Activated CD8-positive, alpha-beta T cell treated with anti-CD3 and anti-CD28 coated beads, Interleukin-2, amount 10 ng/mL, durations not matched to agents 7 days and 5 days (primary cell): ENCODE measurements around the gene MORN5. TPM values are rescaled to one million over a fixed set of nuclear protein-coding genes. Genes with fewer than 3 reads are reported as not detected.

Experiments
- ATAC-seq: fragments of 150-1000 bp; cut with Tn5 transposase; one replicate; pipeline ENCODE4 v1.10.0; 2021; ENCODE audit warnings: moderate library complexity
- CTCF ChIA-PET: fragments of 350-600 bp; sonication (Branson Sonifier 250); formaldehyde crosslinking; loops from one replicate; lab custom pipeline; 2021; ENCODE audit warnings: antibody characterized with exemption; lab: Charles Lee
- POLR2A ChIA-PET: fragments of 350-600 bp; sonication (Branson Sonifier 250); formaldehyde crosslinking; loops from one replicate; lab custom pipeline; 2021; ENCODE audit warnings: antibody characterized with exemption; lab: Charles Lee
- DNase-seq: peaks from one replicate; pipeline ENCODE4 v3.0.0-alpha.2; 2020
- H3K27ac Mint-ChIP-seq: one replicate; pipeline ENCODE4 v1.8.0; 2021; ENCODE audit warnings: mild to moderate bottlenecking, mixed read lengths
- H3K27me3 Mint-ChIP-seq: one replicate; pipeline ENCODE4 v1.8.0; 2021; ENCODE audit warnings: low read depth, mixed read lengths
- H3K36me3 Mint-ChIP-seq: one replicate; pipeline ENCODE4 v1.8.0; 2021; ENCODE audit warnings: low read depth, mixed read lengths
- H3K4me1 Mint-ChIP-seq: one replicate; pipeline ENCODE4 v1.8.0; 2021; ENCODE audit warnings: low read depth, mixed read lengths
- H3K4me3 Mint-ChIP-seq: one replicate; pipeline ENCODE4 v1.8.0; 2021; ENCODE audit warnings: mild to moderate bottlenecking, mixed read lengths
- H3K9me3 Mint-ChIP-seq: one replicate; pipeline ENCODE4 v1.8.0; 2022; ENCODE audit warnings: mixed read lengths; ENCODE audit not compliant: insufficient read depth
- total RNA-seq, 2 experiments: library from RNA; stranded (reverse); gene quantifications; one replicate each; pipeline ENCODE4 v1.2.3, GENCODE V29; 2021

Gene MORN5
- total RNA-seq, 2 experiments from 2014 or later = not detected

DNA sequence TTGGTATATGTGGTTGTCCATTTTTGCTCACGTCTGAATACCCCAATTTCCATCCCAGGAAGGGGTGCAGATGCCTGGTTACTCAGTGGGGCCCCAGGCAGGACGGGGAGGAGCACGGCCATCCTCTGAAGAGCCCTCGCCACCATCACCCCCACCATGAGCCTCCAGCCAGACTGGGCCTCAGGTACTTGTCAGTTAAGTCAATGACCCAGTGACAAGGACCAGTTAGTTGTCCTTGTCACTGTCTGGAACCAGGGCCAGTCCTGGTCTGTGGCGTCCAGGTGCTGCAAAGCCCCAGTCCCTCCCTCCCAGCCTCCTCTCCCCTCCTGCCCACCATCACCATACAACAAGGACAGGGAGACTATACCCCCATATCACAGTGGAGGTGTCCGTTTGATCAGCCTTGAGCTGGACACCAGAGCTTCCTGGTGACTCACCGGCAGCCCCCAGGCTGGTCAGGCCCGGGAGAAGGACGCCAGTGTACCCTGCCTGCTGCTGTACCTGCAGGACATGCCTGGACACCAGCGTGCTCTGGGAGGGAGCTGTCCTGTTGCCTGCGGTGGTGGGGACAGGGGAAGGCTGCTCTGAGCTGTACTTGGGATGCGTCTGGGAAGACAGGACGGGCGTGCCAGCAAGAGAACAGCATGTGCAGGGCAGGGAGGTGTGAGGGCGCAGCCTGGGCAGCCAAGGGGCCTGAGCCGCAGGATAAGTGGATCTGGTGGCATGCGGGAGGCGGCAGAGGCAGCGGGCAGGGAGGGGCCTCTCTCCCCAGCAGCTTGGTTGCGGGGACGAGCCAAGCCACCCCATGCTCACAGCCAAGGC, 34.0 kb upstream of the MORN5 start:
- H3K9me3 Mint-ChIP-seq = no peaks in the 10 kb centered on the region
- no peak for ATAC-seq

DNA sequence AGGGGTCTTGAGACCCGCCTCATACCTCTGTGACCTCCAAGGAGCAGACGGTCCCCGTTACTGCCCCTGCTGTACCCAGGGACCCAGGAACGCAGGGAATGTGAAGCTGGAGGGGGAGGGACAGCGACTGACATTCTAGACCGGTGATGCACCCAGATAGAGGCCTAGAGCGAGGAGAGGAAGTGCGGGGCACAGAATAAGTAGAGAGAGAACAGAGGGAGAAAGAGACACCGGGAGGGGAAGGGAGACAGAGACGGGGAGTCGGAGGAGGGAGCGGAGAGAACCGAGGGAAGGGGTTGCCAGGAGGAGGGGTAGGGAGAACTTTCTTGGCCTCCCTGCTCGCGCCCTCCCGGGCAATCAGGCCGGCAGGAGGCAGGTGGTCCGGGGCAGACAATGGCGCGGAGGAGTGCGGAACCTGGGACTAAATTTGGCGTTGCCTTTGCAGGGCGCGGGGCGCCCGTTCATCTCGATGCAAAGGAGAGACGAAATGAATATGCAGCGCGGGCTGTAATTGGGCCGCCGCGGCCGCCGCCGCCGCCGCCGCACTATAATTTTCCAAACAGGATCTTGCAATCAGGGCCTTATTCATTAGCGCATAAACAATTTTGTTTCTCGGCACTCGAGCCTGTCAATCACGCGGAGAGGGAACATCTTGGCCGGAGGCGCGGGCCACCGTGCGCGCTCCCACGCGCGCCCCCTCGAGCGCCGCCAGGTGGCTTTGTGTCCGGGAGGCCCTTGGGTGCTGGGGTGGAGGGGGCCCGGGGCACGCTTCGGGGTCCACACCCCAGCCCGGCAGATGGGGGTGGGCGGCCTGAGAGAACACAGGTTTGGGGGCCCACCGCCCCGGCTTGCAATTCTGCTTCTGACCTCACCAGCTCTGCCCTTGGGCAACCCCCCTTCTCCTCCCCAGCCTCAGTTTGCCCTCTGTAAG, 33.1 kb upstream of the MORN5 start:
- Mint-ChIP-seq H3K4me1 (peaks cover 22% of the 10 kb centered on the region), H3K4me3 (peak overlapping the region; percentile 54), H3K36me3 (no peaks in the 10 kb centered on the region), H3K27me3 (peaks cover 30% of the 10 kb centered on the region), H3K9me3 (no peaks in the 10 kb centered on the region), H3K27ac (no peak overlapping the region)
- ChIA-PET POLR2A (interaction anchor here (0.6 to 0.9 kb wide), 2 partner anchors 138 to 588 kb away, joined by 3 read pairs; partner anchors contain the start of genes MRRF and RBM18), CTCF (interaction anchor here (0.6 to 11.2 kb wide), 14 partner anchors 8 to 705 kb away, joined by 3 to 254 read pairs (median 10); partner anchors contain the start of genes MORN5 and NDUFA8)
- DNase-seq (no peak), ATAC-seq (no peak)

More for the DNA sequence above, 34.0 kb upstream of the MORN5 start:
- Mint-ChIP-seq H3K4me1 (peaks cover 22% of the 10 kb centered on the region), H3K27me3 (peaks cover 30% of the 10 kb centered on the region), H3K36me3 (no peaks in the 10 kb centered on the region), H3K27ac (no peak overlapping the region), H3K4me3 (no peak overlapping the region)
- CTCF ChIA-PET = interaction anchor here (0.6 to 11.2 kb wide), 27 partner anchors 9 to 706 kb away, joined by 3 to 254 read pairs (median 5); partner anchors contain the start of genes MORN5 and NDUFA8
- DNase-seq = no peak
- POLR2A ChIA-PET = interaction anchor here (0.6 to 0.9 kb wide), 2 partner anchors 139 to 587 kb away, joined by 3 read pairs; partner anchors contain the start of genes MRRF and RBM18

DNA sequence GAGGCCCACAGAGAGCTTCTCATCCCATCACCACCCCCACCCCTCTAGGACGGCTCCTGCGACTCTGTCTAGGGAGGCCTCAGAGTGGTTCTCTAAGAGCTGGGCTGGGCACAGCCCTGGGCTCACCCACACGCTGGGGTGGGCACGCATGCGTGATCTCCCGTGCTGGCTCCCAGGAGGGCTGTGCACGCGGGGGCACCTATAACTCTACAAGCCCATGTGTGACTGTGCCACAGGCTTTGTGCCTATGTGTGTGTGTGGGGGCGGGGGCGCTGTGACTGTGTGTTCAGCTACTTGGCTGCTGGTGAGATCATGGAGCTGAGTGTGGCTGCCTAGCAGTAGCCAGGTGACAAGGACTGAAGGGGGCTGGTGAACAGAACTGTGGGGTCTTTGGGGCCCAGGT, 32.3 kb upstream of the MORN5 start:
- DNase-seq = no peak
- Mint-ChIP-seq H3K27me3 (peaks cover 33% of the 10 kb centered on the region), H3K4me1 (peaks cover 22% of the 10 kb centered on the region), H3K27ac (no peak overlapping the region), H3K4me3 (no peak overlapping the region), H3K9me3 (no peaks in the 10 kb centered on the region), H3K36me3 (no peaks in the 10 kb centered on the region)
- no peak for ATAC-seq
- POLR2A ChIA-PET = no interaction called here
- CTCF ChIA-PET = interaction anchor here (1.1 to 11.2 kb wide), 3 partner anchors 28 to 221 kb away, joined by 3 to 241 read pairs (median 4); no protein-coding TSS in a partner anchor

DNA sequence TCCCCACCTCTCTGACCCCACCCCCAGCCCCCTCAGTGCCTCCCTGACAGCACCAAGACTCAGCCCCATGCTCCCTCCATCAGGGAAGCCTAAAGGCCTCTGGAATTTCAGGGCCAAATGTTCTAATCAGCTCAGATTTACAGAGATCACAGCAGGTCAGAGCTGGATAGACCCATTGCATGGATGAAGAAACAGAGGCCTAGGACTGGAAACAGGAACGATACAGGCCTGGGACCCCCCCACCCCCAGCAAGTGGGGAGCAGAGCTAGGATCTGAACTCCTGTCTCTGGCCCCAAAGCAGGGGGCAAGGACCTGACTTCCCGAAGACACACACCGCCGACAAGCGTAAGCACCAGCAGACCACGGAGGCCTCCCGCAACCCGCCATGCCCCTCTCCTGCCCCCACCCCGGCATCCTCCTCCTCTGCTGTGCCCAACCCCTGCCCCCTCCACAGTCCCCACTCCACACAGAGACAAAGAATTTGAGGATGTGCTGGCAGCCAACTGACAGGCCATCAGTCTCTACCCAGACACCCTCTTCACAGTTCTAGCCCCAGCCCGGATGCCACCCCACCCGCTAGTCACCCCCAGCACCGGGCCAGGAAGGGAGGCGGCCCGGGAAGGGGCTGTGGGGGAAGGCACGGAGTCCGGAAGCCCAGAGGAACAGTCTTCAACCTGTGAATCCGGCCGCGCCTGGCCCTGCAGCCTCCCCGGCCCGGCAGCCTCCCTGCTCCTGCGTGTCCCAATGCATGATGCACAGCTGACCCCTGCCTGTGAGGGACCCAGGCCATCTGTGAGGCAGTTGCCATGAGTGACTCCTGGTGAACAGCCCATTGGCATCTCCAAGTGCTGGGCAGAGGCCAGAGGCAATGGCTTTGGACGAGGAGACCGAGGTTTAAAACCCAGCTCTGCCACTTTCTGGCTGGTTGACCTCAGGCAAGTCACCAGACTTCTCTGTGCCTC, 31.4 kb upstream of the MORN5 start:
- ChIA-PET POLR2A (no interaction called here), CTCF (interaction anchor here (1.1 to 11.2 kb wide), 6 partner anchors 19 to 220 kb away, joined by 3 to 241 read pairs (median 4); no protein-coding TSS in a partner anchor)
- H3K4me3 Mint-ChIP-seq = no peak overlapping the region
- no peaks in the 10 kb centered on the region for H3K9me3 Mint-ChIP-seq
- DNase-seq = no peak
- no peaks in the 10 kb centered on the region for H3K36me3 Mint-ChIP-seq
- peaks cover 33% of the 10 kb centered on the region for H3K27me3 Mint-ChIP-seq
- H3K27ac Mint-ChIP-seq = no peak overlapping the region
- peaks cover 17% of the 10 kb centered on the region for H3K4me1 Mint-ChIP-seq
- no peak for ATAC-seq

DNA sequence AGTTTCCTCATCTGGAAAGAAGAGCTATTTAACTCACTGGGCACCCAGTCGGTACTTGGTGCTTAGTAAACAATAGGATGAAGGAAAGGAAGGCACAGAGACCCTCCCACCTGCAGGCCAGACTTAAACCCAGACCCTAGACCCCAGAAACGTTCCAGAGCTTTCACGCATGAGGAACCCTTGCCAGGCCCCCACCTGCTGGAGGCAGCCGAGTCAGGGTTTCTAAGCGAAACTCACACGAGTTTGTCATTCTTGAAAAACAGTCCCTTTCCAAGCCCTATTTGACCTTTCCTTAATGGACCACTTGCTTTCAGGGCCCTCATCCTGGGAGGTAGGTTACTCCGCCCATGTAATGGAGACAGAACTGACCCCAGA, 30.8 kb upstream of the MORN5 start:
- POLR2A ChIA-PET = no interaction called here

DNA sequence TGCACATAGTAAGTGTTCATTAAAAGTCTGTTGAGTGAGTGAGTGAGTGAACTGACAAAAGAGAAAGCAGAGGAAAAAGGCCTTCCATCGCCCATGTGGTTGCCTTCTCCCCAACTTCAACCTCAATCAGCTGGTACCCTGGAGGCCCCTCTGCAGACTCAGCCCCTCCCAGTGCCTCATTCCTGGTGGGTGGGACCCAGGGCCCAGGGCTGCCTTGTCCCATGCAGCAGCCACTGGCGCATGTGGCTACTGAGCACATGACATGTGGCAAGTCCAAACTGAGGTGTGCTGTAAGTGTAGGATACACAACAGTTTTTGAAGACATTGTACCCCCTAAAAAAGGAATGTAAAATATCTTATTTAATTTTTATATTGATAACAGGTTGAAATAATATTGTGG, 29.7 kb upstream of the MORN5 start:
- Mint-ChIP-seq H3K4me3 (no peak overlapping the region), H3K27me3 (peaks cover 26% of the 10 kb centered on the region), H3K27ac (no peak overlapping the region), H3K4me1 (peaks cover 17% of the 10 kb centered on the region), H3K36me3 (no peaks in the 10 kb centered on the region), H3K9me3 (no peaks in the 10 kb centered on the region)
- CTCF ChIA-PET = interaction anchor here (1.2 to 11.2 kb wide), 4 partner anchors 17 to 219 kb away, joined by 4 to 241 read pairs (median 6); no protein-coding TSS in a partner anchor
- no peak for DNase-seq
- no peak for ATAC-seq
- POLR2A ChIA-PET = no interaction called here

More for the DNA sequence above, 30.8 kb upstream of the MORN5 start:
- Mint-ChIP-seq H3K9me3 (no peaks in the 10 kb centered on the region), H3K4me3 (no peak overlapping the region), H3K4me1 (peaks cover 17% of the 10 kb centered on the region), H3K27ac (no peak overlapping the region), H3K27me3 (peaks cover 33% of the 10 kb centered on the region), H3K36me3 (no peaks in the 10 kb centered on the region)
- DNase-seq (no peak), ATAC-seq (no peak)
- CTCF ChIA-PET = interaction anchor here (1.2 to 11.2 kb wide), 4 partner anchors 18 to 220 kb away, joined by 4 to 241 read pairs (median 6); no protein-coding TSS in a partner anchor

DNA sequence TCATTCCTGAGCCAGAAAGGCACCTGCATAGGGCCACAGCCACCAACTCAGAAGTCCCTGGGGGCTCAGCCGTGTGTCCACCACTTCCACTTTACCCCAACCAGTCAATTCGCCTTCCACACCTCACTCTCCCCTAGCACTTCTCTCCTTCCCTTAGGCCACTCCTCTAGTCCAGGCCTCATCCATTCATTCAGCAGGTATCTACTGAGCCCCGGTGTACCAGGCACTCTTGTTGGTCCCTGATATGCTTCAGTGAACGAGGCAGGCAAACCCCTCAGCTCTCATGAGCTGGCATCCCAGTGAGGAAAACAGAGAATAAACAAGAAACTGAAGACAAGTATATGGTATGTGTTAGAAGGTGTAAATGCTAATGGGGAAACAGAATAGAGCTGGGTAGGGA, 28.9 kb upstream of the MORN5 start:
- no peak for ATAC-seq
- H3K27ac Mint-ChIP-seq = no peak overlapping the region
- POLR2A ChIA-PET = interaction anchor here (0.6 kb wide), 1 partner anchor 215 kb away, joined by 3 read pairs; no protein-coding TSS in a partner anchor

DNA sequence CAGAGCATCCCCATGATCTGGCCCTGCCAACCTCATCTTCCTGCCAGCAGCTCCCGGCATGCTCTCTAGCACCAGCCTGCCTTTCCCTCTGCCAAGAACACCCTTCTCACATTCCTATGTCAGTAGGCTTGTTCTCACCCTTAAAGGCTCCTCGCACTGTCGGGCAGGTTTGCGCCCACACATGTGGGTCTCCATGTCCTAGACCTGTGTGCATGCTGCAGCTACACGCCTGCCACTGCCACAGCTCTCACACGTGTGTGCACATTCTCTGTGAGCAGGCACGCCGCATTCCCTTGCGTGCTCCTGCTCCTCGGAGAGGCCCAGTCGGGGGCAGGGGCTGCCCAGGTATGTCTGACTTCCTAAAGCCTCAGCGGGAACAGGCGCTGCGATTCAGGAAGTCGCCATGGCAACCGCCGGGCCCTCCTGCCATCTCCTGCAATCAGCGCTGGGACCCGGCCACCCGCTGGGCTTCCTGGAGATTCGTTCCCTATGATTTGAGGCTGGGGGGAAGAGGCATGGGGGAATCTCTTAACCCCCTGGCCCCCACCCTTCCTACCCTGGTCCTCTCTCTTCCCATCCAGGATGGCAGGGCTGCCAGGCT, 28.2 kb upstream of the MORN5 start:
- H3K4me3 Mint-ChIP-seq = no peak overlapping the region
- no peak for ATAC-seq
- no peak overlapping the region for H3K27ac Mint-ChIP-seq
- no peaks in the 10 kb centered on the region for H3K36me3 Mint-ChIP-seq
- no peak for DNase-seq
- ChIA-PET CTCF (interaction anchor here (1.0 kb wide), 1 partner anchor 33 kb away, joined by 4 read pairs; no protein-coding TSS in a partner anchor), POLR2A (interaction anchor here (0.6 kb wide), 1 partner anchor 215 kb away, joined by 3 read pairs; no protein-coding TSS in a partner anchor)
- H3K4me1 Mint-ChIP-seq = peaks cover 5% of the 10 kb centered on the region
- no peaks in the 10 kb centered on the region for H3K9me3 Mint-ChIP-seq
- H3K27me3 Mint-ChIP-seq = peaks cover 12% of the 10 kb centered on the region

More for the DNA sequence above, 28.9 kb upstream of the MORN5 start:
- H3K4me1 Mint-ChIP-seq = peaks cover 11% of the 10 kb centered on the region
- CTCF ChIA-PET = no interaction called here
- no peak overlapping the region for H3K4me3 Mint-ChIP-seq
- H3K27me3 Mint-ChIP-seq = peaks cover 18% of the 10 kb centered on the region
- DNase-seq = no peak
- no peaks in the 10 kb centered on the region for H3K36me3 Mint-ChIP-seq
- no peaks in the 10 kb centered on the region for H3K9me3 Mint-ChIP-seq

DNA sequence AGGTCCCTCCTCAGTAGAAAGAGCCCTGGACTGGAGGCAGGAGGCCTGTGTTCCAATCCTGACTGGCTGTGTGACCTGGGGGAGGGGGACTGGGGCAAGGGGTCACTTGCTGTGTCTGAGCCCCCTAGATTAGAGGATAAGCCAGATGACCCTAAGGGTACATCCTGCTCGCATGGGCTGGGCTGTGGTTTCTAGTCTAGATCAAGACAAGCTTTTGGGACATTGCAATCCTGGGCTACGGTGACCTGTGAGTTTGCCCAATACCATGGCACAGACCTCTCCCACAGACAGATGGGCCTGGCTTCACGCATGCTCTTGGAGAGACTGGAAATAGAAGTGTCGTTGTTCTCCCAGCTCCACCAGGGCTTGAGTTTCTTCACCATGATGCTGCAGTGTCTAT, 27.2 kb upstream of the MORN5 start:
- peaks cover 4% of the 10 kb centered on the region for H3K27me3 Mint-ChIP-seq
- DNase-seq (no peak), ATAC-seq (no peak)
- ChIA-PET CTCF (interaction anchor here (1.0 to 2.9 kb wide), 2 partner anchors 34 to 218 kb away, joined by 4 to 12 read pairs; no protein-coding TSS in a partner anchor), POLR2A (no interaction called here)
- peaks cover 2% of the 10 kb centered on the region for H3K4me1 Mint-ChIP-seq
- no peak overlapping the region for H3K27ac Mint-ChIP-seq
- H3K9me3 Mint-ChIP-seq = no peaks in the 10 kb centered on the region
- H3K36me3 Mint-ChIP-seq = no peaks in the 10 kb centered on the region
- H3K4me3 Mint-ChIP-seq = no peak overlapping the region
